Astrocyte (in vitro differentiated cells and primary cell): ENCODE data around the gene JMJD7. TPM values are rescaled to one million over a fixed set of nuclear protein-coding genes. Genes with fewer than 3 reads are reported as not detected.
A peak's percentile ranks its signal among the peaks of the same experiment; 100 is the strongest.

Experiments used
- DNase-seq: peaks from one replicate; pipeline ENCODE4 v3.0.0-alpha.2; 2010; ENCODE audit warnings: low read depth
- FAIRE-seq: peaks from 2 replicates; lab custom pipeline; 2011; peaks lifted over from hg19 to GRCh38; lab: Jason Lieb, UNC
- H2AFZ ChIP-seq: 2 replicates; pipeline ENCODE4 v1.6.0; 2012; ENCODE audit warnings: low read depth, low read length, inconsistent platforms
- H3K27ac ChIP-seq: 2 replicates; pipeline ENCODE4 v1.5.1; 2011; ENCODE audit warnings: low read depth, low read length, inconsistent platforms
- H3K27me3 ChIP-seq: 2 replicates; pipeline ENCODE4 v1.6.0; 2011; ENCODE audit warnings: low read length, inconsistent platforms; ENCODE audit not compliant: insufficient read depth
- H3K36me3 ChIP-seq: 2 replicates; pipeline ENCODE4 v1.5.1; 2011; ENCODE audit warnings: low read length, inconsistent platforms; ENCODE audit not compliant: insufficient read depth
- H3K4me1 ChIP-seq: 2 replicates; pipeline ENCODE4 v1.5.1; 2011; ENCODE audit warnings: low read length, inconsistent platforms; ENCODE audit not compliant: insufficient read depth
- H3K4me2 ChIP-seq: 2 replicates; pipeline ENCODE4 v1.6.0; 2012; ENCODE audit warnings: low read length, inconsistent platforms
- H3K4me3 ChIP-seq: 2 replicates; pipeline ENCODE4 v1.5.1; 2011; ENCODE audit warnings: low read depth, mild to moderate bottlenecking, low read length, inconsistent platforms; ENCODE audit not compliant: insufficient read depth
- H3K79me2 ChIP-seq: 2 replicates; pipeline ENCODE4 v1.6.0; 2012; ENCODE audit warnings: mild to moderate bottlenecking, low read length, inconsistent platforms; ENCODE audit not compliant: insufficient read depth
- H3K9ac ChIP-seq: 2 replicates; pipeline ENCODE4 v1.6.0; 2012; ENCODE audit warnings: mild to moderate bottlenecking, low read length, inconsistent platforms
- H3K9me3 ChIP-seq: 2 replicates; pipeline ENCODE4 v1.5.1; 2012; ENCODE audit warnings: low read depth, mild to moderate bottlenecking, low read length, inconsistent platforms; ENCODE audit not compliant: insufficient read depth
- H4K20me1 ChIP-seq: 2 replicates; pipeline ENCODE4 v1.6.0; 2012; ENCODE audit warnings: low read length, inconsistent platforms; ENCODE audit not compliant: insufficient read depth
- H3K27ac Mint-ChIP-seq: one replicate; pipeline ENCODE4 v1.8.0; 2021; ENCODE audit warnings: mild to moderate bottlenecking, mixed read lengths; ENCODE audit not compliant: unreplicated experiment
- H3K27me3 Mint-ChIP-seq: one replicate; pipeline ENCODE4 v1.8.0; 2021; ENCODE audit warnings: low read depth, mixed read lengths; ENCODE audit not compliant: unreplicated experiment
- H3K36me3 Mint-ChIP-seq: one replicate; pipeline ENCODE4 v1.8.0; 2021; ENCODE audit warnings: low read depth, mixed read lengths; ENCODE audit not compliant: unreplicated experiment
- H3K4me1 Mint-ChIP-seq: one replicate; pipeline ENCODE4 v1.8.0; 2021; ENCODE audit warnings: low read depth, mixed read lengths; ENCODE audit not compliant: unreplicated experiment
- H3K4me3 Mint-ChIP-seq: one replicate; pipeline ENCODE4 v1.8.0; 2021; ENCODE audit warnings: mild to moderate bottlenecking, moderate library complexity, mixed read lengths; ENCODE audit not compliant: unreplicated experiment
- H3K9me3 Mint-ChIP-seq: one replicate; pipeline ENCODE4 v1.8.0; 2021; ENCODE audit warnings: mild to moderate bottlenecking, mixed read lengths; ENCODE audit not compliant: unreplicated experiment
- CTCF ChIP-seq: IDR thresholded peaks from 2 replicates; pipeline ENCODE4 v1.5.1; 2011; ENCODE audit warnings: low read depth, mild to moderate bottlenecking, inconsistent platforms, low read length, moderate library complexity; ENCODE audit not compliant: insufficient read depth
- EZH2 ChIP-seq: IDR thresholded peaks from 2 replicates; pipeline ENCODE4 v1.6.1; 2012; ENCODE audit warnings: mild to moderate bottlenecking, low read length, inconsistent platforms; ENCODE audit not compliant: insufficient read depth
- total RNA-seq: library from RNA; stranded (reverse); gene quantifications from 2 replicates; pipeline ENCODE4 v1.2.1, GENCODE V29; 2021

The JMJD7 gene
- total RNA-seq, 1 donor from 2014 or later = 7.6 TPM

- FAIRE-seq = no peak
- no peaks in the 10 kb centered on the region for H3K79me2 ChIP-seq
- no peaks in the 10 kb centered on the region for H3K36me3 ChIP-seq
- Mint-ChIP-seq H3K36me3 (peaks cover 10% of the 10 kb centered on the region), H3K4me3 (no peak overlapping the region), H3K4me1 (no peaks in the 10 kb centered on the region), H3K27ac (peak overlapping the region; percentile 41), H3K27me3 (no peaks in the 10 kb centered on the region), H3K9me3 (no peaks in the 10 kb centered on the region)
- no peaks in the 10 kb centered on the region for H4K20me1 ChIP-seq
- H3K4me2 ChIP-seq = no peak overlapping the region
- no peaks in the 10 kb centered on the region for H3K9me3 ChIP-seq
- H3K9ac ChIP-seq = no peak overlapping the region
- H3K27ac ChIP-seq = no peak overlapping the region
- H2AFZ ChIP-seq = no peak overlapping the region
- no peak for TF ChIP-seq EZH2
- TF ChIP-seq CTCF = no peak
- no peaks in the 10 kb centered on the region for H3K4me1 ChIP-seq
- H3K27me3 ChIP-seq = no peaks in the 10 kb centered on the region
- H3K4me3 ChIP-seq = no peak overlapping the region
- no peak for DNase-seq
Measured at GRCh38 chr15:41841131-41841530, 13.2 kb downstream of the JMJD7 start.

- Mint-ChIP-seq H3K4me3 (no peak overlapping the region), H3K27me3 (no peaks in the 10 kb centered on the region), H3K9me3 (no peaks in the 10 kb centered on the region), H3K4me1 (no peaks in the 10 kb centered on the region), H3K27ac (no peak overlapping the region), H3K36me3 (peaks cover 14% of the 10 kb centered on the region)
- no peaks in the 10 kb centered on the region for H3K9me3 ChIP-seq
- H3K79me2 ChIP-seq = no peaks in the 10 kb centered on the region
- DNase-seq = no peak
- H2AFZ ChIP-seq = no peak overlapping the region
- peaks cover 3% of the 10 kb centered on the region for H3K36me3 ChIP-seq
- no peaks in the 10 kb centered on the region for H3K4me1 ChIP-seq
- no peak overlapping the region for H3K4me3 ChIP-seq
- no peaks in the 10 kb centered on the region for H4K20me1 ChIP-seq
- no peak overlapping the region for H3K27ac ChIP-seq
- no peak for FAIRE-seq
- no peak for TF ChIP-seq EZH2
- no peak for TF ChIP-seq CTCF
- no peak overlapping the region for H3K9ac ChIP-seq
- H3K4me2 ChIP-seq = no peak overlapping the region
- H3K27me3 ChIP-seq = no peaks in the 10 kb centered on the region
Measured at GRCh38 chr15:41842229-41842628, 14.3 kb downstream of the JMJD7 start.

GRCh38 chr15:41843571-41843970 is 15.7 kb downstream of the JMJD7 start:
- Histone ChIP-seq H2AFZ (no peak overlapping the region), H3K36me3 (peaks cover 3% of the 10 kb centered on the region), H3K9me3 (no peaks in the 10 kb centered on the region), H3K79me2 (no peaks in the 10 kb centered on the region), H3K27me3 (no peaks in the 10 kb centered on the region), H3K9ac (no peak overlapping the region), H3K4me2 (no peak overlapping the region), H4K20me1 (no peaks in the 10 kb centered on the region), H3K4me3 (no peak overlapping the region), H3K27ac (no peak overlapping the region), H3K4me1 (no peaks in the 10 kb centered on the region)
- peaks cover 4% of the 10 kb centered on the region for H3K27me3 Mint-ChIP-seq
- H3K9me3 Mint-ChIP-seq = no peaks in the 10 kb centered on the region
- H3K36me3 Mint-ChIP-seq = peaks cover 18% of the 10 kb centered on the region
- H3K4me1 Mint-ChIP-seq = peaks cover 5% of the 10 kb centered on the region
- TF ChIP-seq CTCF (no peak), EZH2 (no peak)
- FAIRE-seq (no peak), DNase-seq (no peak)
- H3K27ac Mint-ChIP-seq = no peak overlapping the region
- H3K4me3 Mint-ChIP-seq = no peak overlapping the region
